DND-41 (cell line): ENCODE measurements around the gene ITLN2.

ENCODE experiments used
- ATAC-seq: fragments of 200-7000 bp; cut with Tn5 transposase; 3 replicates; pipeline ENCODE4 v1.9.1; 2021; ENCODE audit warnings: low read depth; ENCODE audit not compliant: insufficient read depth
- DNase-seq: peaks from one replicate; pipeline ENCODE4 v3.0.0-alpha.2; 2020
- H2AFZ ChIP-seq: 2 replicates; pipeline ENCODE4 v1.6.0; 2012; ENCODE audit warnings: low read depth, low read length
- H3K27ac ChIP-seq: 2 replicates; pipeline ENCODE4 v1.5.1; 2012; ENCODE audit warnings: low read length, inconsistent platforms
- H3K27me3 ChIP-seq: fragments of 200-600 bp; sonication (generic); 2 replicates; pipeline ENCODE4 v1.6.0; 2012; ENCODE audit warnings: low read length, mild to moderate bottlenecking, inconsistent platforms; ENCODE audit not compliant: insufficient read depth, poor library complexity
- H3K36me3 ChIP-seq: 2 replicates; pipeline ENCODE4 v1.5.1; 2012; ENCODE audit warnings: low read length, inconsistent platforms; ENCODE audit not compliant: insufficient read depth
- H3K4me1 ChIP-seq: 2 replicates; pipeline ENCODE4 v1.5.1; 2012; ENCODE audit warnings: mild to moderate bottlenecking, low read length; ENCODE audit not compliant: insufficient read depth
- H3K4me2 ChIP-seq: 2 replicates; pipeline ENCODE4 v1.6.0; 2012; ENCODE audit warnings: mild to moderate bottlenecking, moderate library complexity, low read length, inconsistent platforms; ENCODE audit not compliant: insufficient read depth
- H3K4me3 ChIP-seq, 2 experiments: fragments of 200-600 bp in 1 of 2; shearing (Covaris generic) in 1 of 2; 2 replicates each; pipeline ENCODE4 v1.5.1; 2012 to 2016; ENCODE audit warnings: inconsistent platforms in 2 of 2, low read length in 2 of 2, mild to moderate bottlenecking in 2 of 2, low read depth in 1 of 2, moderate library complexity in 1 of 2
- H3K79me2 ChIP-seq: 2 replicates; pipeline ENCODE4 v1.6.0; 2012; ENCODE audit warnings: low read length, inconsistent platforms; ENCODE audit not compliant: insufficient read depth
- H3K9ac ChIP-seq: 2 replicates; pipeline ENCODE4 v1.6.0; 2012; ENCODE audit warnings: low read depth, mild to moderate bottlenecking, inconsistent platforms, low read length, moderate library complexity
- H3K9me3 ChIP-seq: 2 replicates; pipeline ENCODE4 v1.5.1; 2012; ENCODE audit warnings: low read length, moderate library complexity, mild to moderate bottlenecking, inconsistent platforms; ENCODE audit not compliant: insufficient read depth, severe bottlenecking
- H4K20me1 ChIP-seq: 2 replicates; pipeline ENCODE4 v1.6.0; 2012; ENCODE audit warnings: low read length; ENCODE audit not compliant: insufficient read depth
- CTCF ChIP-seq: IDR thresholded peaks from 2 replicates; pipeline ENCODE4 v1.5.1; 2012; ENCODE audit warnings: borderline replicate concordance, low read length, moderate library complexity, mild to moderate bottlenecking; ENCODE audit not compliant: poor library complexity, severe bottlenecking; ENCODE audit errors: extremely low read depth
- EZH2 ChIP-seq: IDR thresholded peaks from 3 replicates; pipeline ENCODE4 v1.6.1; 2012; ENCODE audit warnings: borderline replicate concordance, low read depth, mild to moderate bottlenecking, moderate library complexity, low read length, inconsistent platforms; ENCODE audit not compliant: severe bottlenecking

Gene ITLN2

DNA sequence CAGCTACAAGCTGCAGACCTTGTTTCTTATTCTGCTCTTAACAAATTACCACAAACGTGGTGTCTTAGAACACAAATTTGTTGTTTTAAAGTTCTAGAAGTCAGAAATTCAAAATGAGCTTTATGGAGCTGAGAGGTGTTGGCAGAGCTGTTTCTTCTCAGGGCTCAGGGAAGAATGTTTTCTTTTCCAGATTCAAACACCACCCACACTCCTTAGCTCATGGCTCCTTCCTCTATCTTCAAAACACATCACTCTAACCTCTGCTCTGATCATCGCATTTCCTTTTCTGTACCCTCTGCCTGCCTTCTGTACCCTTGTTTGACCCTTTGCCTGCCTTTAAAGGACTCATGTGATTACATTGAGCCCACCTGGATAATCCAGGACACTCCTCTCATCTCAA is 42.7 kb downstream of the ITLN2 start:
- ATAC-seq (no peak), DNase-seq (no peak)
- no peak overlapping the region for H3K4me2 ChIP-seq
- no peak overlapping the region for H3K4me3 ChIP-seq
- no peak overlapping the region for H3K27ac ChIP-seq
- no peaks in the 10 kb centered on the region for H3K9me3 ChIP-seq
- H4K20me1 ChIP-seq = no peaks in the 10 kb centered on the region
- H3K36me3 ChIP-seq = no peaks in the 10 kb centered on the region
- no peaks in the 10 kb centered on the region for H3K4me1 ChIP-seq
- no peak overlapping the region for H3K9ac ChIP-seq
- no peaks in the 10 kb centered on the region for H3K27me3 ChIP-seq
- no peaks in the 10 kb centered on the region for H3K79me2 ChIP-seq
- H2AFZ ChIP-seq = no peak overlapping the region
- TF ChIP-seq EZH2 (no peak), CTCF (no peak)

- no peak overlapping the region for H3K27ac ChIP-seq
- no peak overlapping the region for H3K4me3 ChIP-seq
- no peaks in the 10 kb centered on the region for H3K4me1 ChIP-seq
- no peak overlapping the region; the same call in 1 of the 2 replicates for H2AFZ ChIP-seq
- H3K9me3 ChIP-seq = no peaks in the 10 kb centered on the region
- no peak for DNase-seq
- no peaks in the 10 kb centered on the region for H3K79me2 ChIP-seq
- no peak for ATAC-seq
- no peaks in the 10 kb centered on the region for H4K20me1 ChIP-seq
- no peak overlapping the region for H3K4me2 ChIP-seq
- H3K36me3 ChIP-seq = no peaks in the 10 kb centered on the region
- H3K27me3 ChIP-seq = no peaks in the 10 kb centered on the region
- no peak overlapping the region for H3K9ac ChIP-seq
- no peak for TF ChIP-seq CTCF
- no peak for TF ChIP-seq EZH2
Observed at GRCh38 chr1:160911441-160911840, 43.2 kb downstream of the ITLN2 start.

- ATAC-seq (no peak), DNase-seq (no peak)
- H3K4me3 ChIP-seq = no peak overlapping the region
- H3K27ac ChIP-seq = no peak overlapping the region
- H3K36me3 ChIP-seq = no peaks in the 10 kb centered on the region
- H3K79me2 ChIP-seq = no peaks in the 10 kb centered on the region
- H3K9ac ChIP-seq = no peak overlapping the region
- H3K27me3 ChIP-seq = no peaks in the 10 kb centered on the region
- no peaks in the 10 kb centered on the region for H3K9me3 ChIP-seq
- H3K4me1 ChIP-seq = no peaks in the 10 kb centered on the region
- no peak overlapping the region for H2AFZ ChIP-seq
- TF ChIP-seq CTCF (no peak), EZH2 (no peak)
- no peak overlapping the region for H3K4me2 ChIP-seq
- H4K20me1 ChIP-seq = no peaks in the 10 kb centered on the region
Observed at GRCh38 chr1:160910170-160910750, 44.3 kb downstream of the ITLN2 start.

- no peak overlapping the region for H3K4me3 ChIP-seq
- ATAC-seq (no peak), DNase-seq (no peak)
- TF ChIP-seq CTCF (no peak), EZH2 (no peak)
- no peak overlapping the region for H3K27ac ChIP-seq
- H2AFZ ChIP-seq = no peak overlapping the region
- H3K9ac ChIP-seq = no peak overlapping the region
- no peaks in the 10 kb centered on the region for H3K9me3 ChIP-seq
- no peaks in the 10 kb centered on the region for H3K27me3 ChIP-seq
- no peak overlapping the region for H3K4me2 ChIP-seq
- no peaks in the 10 kb centered on the region for H3K4me1 ChIP-seq
- no peaks in the 10 kb centered on the region for H3K36me3 ChIP-seq
- H4K20me1 ChIP-seq = no peaks in the 10 kb centered on the region
- no peaks in the 10 kb centered on the region for H3K79me2 ChIP-seq
Observed at GRCh38 chr1:160907976-160908375, 46.6 kb downstream of the ITLN2 start.
